GM10266 (cell line): Measurements from ENCODE around the gene SLC1A7.

Experiments used
- DNase-seq: peaks from one replicate; pipeline ENCODE4 v3.0.0; 2012; ENCODE audit errors: extremely low spot score
- CTCF ChIP-seq: IDR thresholded peaks from 2 replicates; pipeline ENCODE4 v1.5.1; 2012; ENCODE audit warnings: mild to moderate bottlenecking, low read depth; ENCODE audit not compliant: control insufficient read depth, insufficient read depth; ENCODE audit errors: missing control alignments

Gene SLC1A7

GRCh38 chr1:53070621-53071020 is 71.8 kb downstream of the SLC1A7 start:
- no peak for DNase-seq
- TF ChIP-seq CTCF = no peak

GRCh38 chr1:53069663-53070327 is 72.6 kb downstream of the SLC1A7 start:
- DNase-seq = no peak
- TF ChIP-seq CTCF = no peak

- TF ChIP-seq CTCF = no peak
- no peak for DNase-seq
These were observed 73.2 kb downstream of the SLC1A7 start for GRCh38 chr1:53069265-53069662.

- no peak for DNase-seq
These were observed 73.9 kb downstream of the SLC1A7 start for GRCh38 chr1:53068314-53069099.

GRCh38 chr1:53067886-53068285 is 74.6 kb downstream of the SLC1A7 start:
- no peak for TF ChIP-seq CTCF
- no peak for DNase-seq

More at GRCh38 chr1:53068314-53069099, 73.9 kb downstream of the SLC1A7 start:
- TF ChIP-seq CTCF = no peak

GRCh38 chr1:53066891-53067738 is 75.3 kb downstream of the SLC1A7 start:
- no peak for TF ChIP-seq CTCF
- no peak for DNase-seq
